Ovary (tissue), 9 donors: Measurements from ENCODE around the gene NES. TPM values are rescaled to one million over a fixed set of nuclear protein-coding genes. Genes with fewer than 3 reads are reported as not detected.

Experiments used
- DNase-seq, 5 donors: peaks; one replicate each; pipeline ENCODE4 v3.0.0-alpha.2; 2019 to 2020
- H3K27ac ChIP-seq, 2 donors: fragments of 200-600 bp; one replicate each; pipeline versions ENCODE4 v1.5.1 to v1.8.0; 2019 to 2022
- H3K27me3 ChIP-seq: fragments of 200-600 bp; one replicate; pipeline ENCODE4 v1.8.0; 2022
- H3K36me3 ChIP-seq: fragments of 200-600 bp; sonication (generic); one replicate; pipeline ENCODE4 v1.5.1; 2019
- H3K4me1 ChIP-seq: one replicate; pipeline ENCODE4 v1.8.1; 2013; ENCODE audit warnings: mild to moderate bottlenecking, moderate library complexity; ENCODE audit not compliant: insufficient read depth
- H3K4me3 ChIP-seq: fragments of 200-600 bp; sonication (generic); one replicate; pipeline ENCODE4 v1.5.1; 2017
- H3K9me3 ChIP-seq, 2 donors: fragments of 200-600 bp in 1 of 2; sonication (generic) in 1 of 2; one replicate each; pipeline versions ENCODE4 v1.5.1 to v1.8.1; 2013 to 2019; ENCODE audit warnings: mild to moderate bottlenecking in 1 of 2, moderate library complexity in 1 of 2
- CTCF ChIP-seq, 3 donors: fragments of 450-650 bp in 2 of 3; fragments of 200-600 bp in 1 of 3; IDR thresholded peaks; one replicate each; pipeline versions ENCODE4 v1.5.1 to v1.8.0; 2016 to 2022; ENCODE audit warnings: antibody characterized with exemption in 3 of 3, mild to moderate bottlenecking in 1 of 3
- EP300 ChIP-seq: sonication (generic); formaldehyde crosslinking; IDR thresholded peaks from one replicate; pipeline ENCODE4 v1.6.1; 2017; ENCODE audit warnings: antibody characterized with exemption
- POLR2A ChIP-seq: fragments of 450-650 bp; IDR thresholded peaks from one replicate; pipeline ENCODE4 v1.6.1; 2017; ENCODE audit warnings: antibody characterized with exemption, mild to moderate bottlenecking, moderate library complexity
- WGBS, 3 donors: extraction: QIAGEN DNeasy Blood & Tissue Kit in 1 of 3; methylation state at CpG; one replicate each; pipeline versions ENCODE4 v1.1.5 to v1.1.7; 2013 to 2017; 5-methylcytosine and 5-hydroxymethylcytosine counted together
- intact Hi-C, 4 donors: fragments of 100-400 bp; cut with DNase I; formaldehyde crosslinking; loops; one replicate each; pipeline versions ENCODE4 v1.11.0 to v1.15.1; 2022 to 2023
- polyA plus RNA-seq, 2 donors: library from polyadenylated mRNA; stranded (reverse); fragments of 200-250 nt in 1 of 2; fragments of 350-450 nt in 1 of 2; fragmentation: Illumina TruSeq in 1 of 2; extraction: RNeasy Lipid Tissue Mini Kit (QIAGEN cat#74804) in 1 of 2; gene quantifications; one replicate each; pipeline ENCODE4 v1.2.3, GENCODE V29; 2013 to 2014
- total RNA-seq, 7 donors: library from RNA; depleted of rRNA in 2 of 7; stranded (reverse); fragments of >200 nt in 2 of 7; fragmentation: NEBNext Ultra II Directional in 3 of 7; extraction: Animal tissue kit (Norgen Biotek cat#: 25700) in 3 of 7; gene quantifications; one replicate each; pipeline versions ENCODE4 v1.1.0 to v1.2.4, GENCODE V29; 2016 to 2023
- donor health status: DM: no; HTN: no; CAD: no; lungs with moderate emphysema.
- donor health status: DM: no; HTN: no; CAD: no.
- donor health status: Bipolar disorder and iron deficiency.
- donor health status: DM: yes; HTN: yes; CAD: no.
- donor health status: DM: no; HTN: no; CAD: no.
- donor health status: DM: yes; HTN: yes; CAD: no.

NES gene
- total and polyA plus RNA-seq, 9 donors, result 3.5 to 32.9 (median 11.3) TPM

GRCh38 chr1:156704930-156705320 is 27.7 kb upstream of the NES start:
- intact Hi-C loops, result loop anchor here in 1 of 4 donors (10.0 kb wide), 1 partner anchor 180 kb away; no protein-coding TSS in a partner anchor
- peaks cover 14% of the 10 kb centered on the region for H3K4me1 ChIP-seq

DNA sequence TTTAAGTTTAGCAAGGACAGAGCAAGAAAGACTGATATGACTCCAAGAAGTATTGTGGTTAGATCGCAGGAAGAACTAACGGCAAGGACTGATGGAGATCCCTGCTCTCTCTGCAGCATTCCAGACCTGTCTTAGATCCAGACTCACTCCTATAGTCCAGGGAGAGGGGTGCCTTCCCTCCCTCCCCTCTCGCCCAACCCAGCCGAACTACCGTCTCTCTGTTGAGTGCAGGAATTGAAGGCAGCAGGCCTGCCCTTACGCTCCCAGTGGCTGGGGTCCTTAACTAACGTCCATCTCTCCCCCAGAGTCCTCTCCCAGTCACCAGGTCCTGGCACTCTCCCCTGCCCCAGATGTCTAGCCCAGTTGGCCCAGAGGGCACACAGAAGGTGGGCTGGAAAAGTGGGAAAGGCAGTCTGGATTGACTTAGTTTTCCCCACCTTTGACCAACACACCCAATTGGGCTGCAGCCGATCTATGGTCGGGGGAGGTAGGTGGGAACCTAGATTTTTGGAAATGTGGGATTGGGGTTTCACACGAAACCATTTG is 27.0 kb upstream of the NES start:
- Histone ChIP-seq H3K9me3 (no peaks in the 10 kb centered on the region), H3K36me3 (no peaks in the 10 kb centered on the region), H3K27me3 (no peaks in the 10 kb centered on the region), H3K27ac (no peak overlapping the region), H3K4me3 (no peak overlapping the region), H3K4me1 (peaks cover 14% of the 10 kb centered on the region)
- intact Hi-C loops, result loop anchor here in 1 of 4 donors (10.0 kb wide), 1 partner anchor 181 kb away; no protein-coding TSS in a partner anchor
- TF ChIP-seq POLR2A (no peak), EP300 (no peak), CTCF (IDR thresholded peaks at IDR 0.05) (no peak)
- no peak for DNase-seq
- 51 to 62% (median 53%) methylated on average over 10 of the region's 10 CpGs for WGBS, 3 donors

More at GRCh38 chr1:156704930-156705320, 27.7 kb upstream of the NES start:
- Histone ChIP-seq H3K27me3 (no peaks in the 10 kb centered on the region), H3K27ac (no peak overlapping the region), H3K9me3 (no peaks in the 10 kb centered on the region), H3K4me3 (peak overlapping the region; percentile 43), H3K36me3 (no peaks in the 10 kb centered on the region)
- 1 to 2% (median 1%) methylated on average over 29 of the region's 29 CpGs for WGBS, 3 donors
- no peak for TF ChIP-seq POLR2A
- TF ChIP-seq CTCF (IDR thresholded peaks at IDR 0.05), result no peak
- no peak for TF ChIP-seq EP300
- DNase-seq, result peak; percentile 68 to 80 (median 72)

- H3K27me3 ChIP-seq, result no peaks in the 10 kb centered on the region
- 55 to 56% (median 56%) methylated on average over 4 of the region's 4 CpGs for WGBS, 3 donors
- H3K4me3 ChIP-seq, result no peak overlapping the region
- no peak for DNase-seq
- no peaks in the 10 kb centered on the region for H3K36me3 ChIP-seq
- TF ChIP-seq POLR2A (no peak), EP300 (no peak), CTCF (IDR thresholded peaks at IDR 0.05) (no peak)
- no peak overlapping the region for H3K27ac ChIP-seq
- intact Hi-C loops, result loop anchor here in 1 of 4 donors (10.0 kb wide), 1 partner anchor 181 kb away; no protein-coding TSS in a partner anchor
- peaks cover 14% of the 10 kb centered on the region for H3K4me1 ChIP-seq
- no peaks in the 10 kb centered on the region for H3K9me3 ChIP-seq
Measured at GRCh38 chr1:156703741-156704140, 26.5 kb upstream of the NES start.

DNA sequence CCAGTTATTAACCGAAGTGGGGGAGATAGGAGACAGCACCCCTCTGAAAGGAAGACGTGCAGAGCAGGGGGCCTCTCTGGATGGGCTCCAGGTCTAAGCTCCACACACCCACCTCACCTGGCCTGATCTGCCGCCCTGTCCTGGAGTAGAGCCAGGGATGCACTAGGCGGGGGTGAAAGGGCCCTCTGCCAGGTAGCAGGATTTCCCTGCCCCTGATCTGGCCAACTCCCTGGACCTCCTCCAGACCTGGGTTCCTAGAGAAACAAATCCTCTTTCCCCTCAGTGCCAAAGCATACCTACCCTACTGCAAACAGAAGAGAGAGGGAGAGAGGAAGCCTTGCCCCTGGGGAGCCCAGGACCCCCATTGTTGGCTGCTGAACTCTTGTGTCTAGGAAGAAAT is 26.1 kb upstream of the NES start:
- peaks cover 14% of the 10 kb centered on the region for H3K4me1 ChIP-seq
- DNase-seq, result no peak
- TF ChIP-seq POLR2A (no peak), CTCF (IDR thresholded peaks at IDR 0.05) (no peak), EP300 (no peak)
- no peak overlapping the region for H3K27ac ChIP-seq
- no peaks in the 10 kb centered on the region for H3K36me3 ChIP-seq
- intact Hi-C loops, result loop anchor here in 1 of 4 donors (10.0 kb wide), 1 partner anchor 181 kb away; no protein-coding TSS in a partner anchor
- no peak overlapping the region for H3K4me3 ChIP-seq
- 63 to 84% (median 80%) methylated on average over 4 of the region's 4 CpGs for WGBS, 3 donors
- H3K9me3 ChIP-seq, result no peaks in the 10 kb centered on the region
- no peaks in the 10 kb centered on the region for H3K27me3 ChIP-seq
